NT2/D1 (cell line): ENCODE measurements around the gene APBA2.

Experiments used
- SUZ12 ChIP-seq: IDR thresholded peaks from 2 replicates; pipeline ENCODE4 v1.6.1; 2011; ENCODE audit not compliant: insufficient read length, insufficient read depth; ENCODE audit errors: extremely low read depth
- YY1 ChIP-seq: IDR thresholded peaks from 2 replicates; pipeline ENCODE4 v1.6.1; 2011; ENCODE audit not compliant: insufficient read length, insufficient read depth

DNA sequence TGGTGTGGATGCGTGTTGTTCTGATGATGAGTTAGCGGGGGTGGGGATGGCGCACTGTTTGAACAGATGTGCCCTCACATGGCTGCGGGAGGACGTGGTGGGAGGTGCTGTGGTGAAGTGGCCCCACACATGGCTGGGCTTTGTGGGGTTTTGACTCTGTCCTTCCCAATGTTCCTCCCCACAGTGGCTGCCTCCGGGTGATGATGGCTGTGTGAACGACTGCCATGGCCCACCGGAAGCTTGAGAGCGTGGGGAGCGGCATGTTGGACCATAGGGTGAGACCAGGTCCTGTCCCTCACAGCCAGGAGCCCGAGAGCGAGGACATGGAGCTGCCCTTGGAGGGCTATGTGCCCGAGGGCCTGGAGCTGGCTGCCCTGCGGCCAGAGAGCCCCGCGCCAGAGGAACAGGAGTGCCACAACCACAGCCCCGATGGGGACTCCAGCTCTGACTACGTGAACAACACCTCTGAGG, 167.9 kb downstream of the APBA2 start:
- TF ChIP-seq YY1 (no peak), SUZ12 (no peak)
